GM21528 (cell line): Measurements from ENCODE around the gene PUS1.
"Not testable (repeated sequence)": the region's sequence is repeated elsewhere in the genome, so short reads cannot be mapped to it uniquely, and the experiment has no call there.

Experiments used
- ATAC-seq: cut with Tn5 transposase; IDR thresholded peaks from one replicate; pipeline ENCODE4 v1.9.1; 2021; ENCODE audit warnings: mild to moderate bottlenecking, moderate library complexity; ENCODE audit not compliant: unreplicated experiment, low FRiP score

PUS1 gene

DNA sequence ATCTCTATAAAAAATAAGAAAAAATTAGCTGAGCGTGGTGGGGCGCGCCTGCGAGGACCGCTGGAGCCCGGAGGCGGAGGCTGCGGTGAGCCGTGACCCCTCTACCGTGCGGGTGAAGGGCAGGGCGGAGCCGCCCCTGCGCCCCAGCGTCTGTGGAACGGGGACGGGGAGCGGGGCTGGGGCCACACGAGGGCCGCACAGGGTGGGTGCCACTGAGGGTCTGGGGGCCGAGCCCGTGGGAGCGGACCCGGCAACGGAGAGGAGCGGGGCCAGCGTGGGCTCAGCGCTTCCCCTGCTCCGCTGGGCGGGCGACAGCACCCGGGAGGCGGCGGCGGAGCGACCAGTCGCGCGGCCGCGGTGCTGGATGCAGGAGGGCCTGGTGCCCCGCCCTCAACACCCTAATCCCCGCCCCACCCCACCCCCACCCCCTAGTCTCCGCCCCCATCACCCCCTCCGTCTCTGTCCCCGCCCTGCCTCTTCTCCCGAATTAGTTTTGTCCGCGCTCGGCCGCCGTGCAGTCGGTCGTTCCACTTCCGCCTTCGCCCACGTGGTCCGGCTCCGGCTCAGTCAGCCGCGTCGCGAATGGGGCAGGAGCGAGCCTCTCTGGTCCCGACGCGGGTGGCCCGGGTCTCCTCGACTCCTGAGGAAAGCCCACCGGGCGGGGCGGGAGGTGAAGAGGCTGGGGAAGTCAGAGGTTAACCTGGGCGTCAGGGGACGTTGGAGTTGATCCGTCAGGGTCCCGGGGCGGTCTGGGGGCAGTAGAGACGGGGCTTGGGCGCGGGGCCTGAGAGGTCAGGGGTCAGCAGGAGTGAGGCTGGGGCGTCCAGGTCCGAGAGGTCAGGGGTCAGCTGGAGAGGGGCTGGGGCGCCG is at the start of gene PUS1:
Gene PUS1 (plus strand): TSS at position 566 of the 870 bp plus-strand sequence. CDS start 447 bp downstream, outside the sequence.
- ATAC-seq = peak; percentile 67

DNA sequence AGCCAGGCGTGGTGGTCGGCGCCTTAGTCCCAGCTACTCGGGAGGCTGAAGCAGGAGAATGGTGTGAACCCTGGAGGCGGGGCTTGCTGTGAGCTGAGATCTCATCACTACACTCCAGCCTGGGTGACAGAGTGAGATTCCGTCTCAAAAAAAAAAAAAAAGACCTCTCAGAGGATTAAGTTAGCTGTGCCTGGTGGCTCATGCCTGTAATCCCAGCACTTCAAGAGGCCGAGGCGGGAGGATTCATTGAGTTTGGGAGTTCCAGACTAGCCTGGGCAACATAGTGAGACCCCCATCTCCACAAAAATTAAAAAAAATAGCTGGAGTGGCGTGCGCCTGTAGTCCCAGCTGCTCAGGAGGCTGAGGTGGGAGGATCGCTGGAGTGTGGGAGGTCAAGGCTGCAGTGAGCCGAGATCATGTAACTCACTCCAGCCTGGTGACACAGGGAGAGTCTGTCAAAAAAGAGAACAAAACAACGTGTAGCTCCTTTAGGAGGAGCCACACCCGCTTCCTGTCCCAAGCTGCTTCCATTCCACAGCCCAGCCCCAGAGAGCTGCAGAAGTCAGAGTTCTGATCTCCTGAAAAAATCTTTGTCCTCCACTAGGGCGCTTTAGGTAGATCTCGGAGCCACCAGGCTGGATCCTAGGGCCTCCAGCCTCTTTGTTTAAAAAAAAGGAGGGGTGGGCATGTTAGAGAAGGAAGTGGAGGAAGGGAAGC is 46.1 kb upstream of the PUS1 start:
- ATAC-seq = no peak

DNA sequence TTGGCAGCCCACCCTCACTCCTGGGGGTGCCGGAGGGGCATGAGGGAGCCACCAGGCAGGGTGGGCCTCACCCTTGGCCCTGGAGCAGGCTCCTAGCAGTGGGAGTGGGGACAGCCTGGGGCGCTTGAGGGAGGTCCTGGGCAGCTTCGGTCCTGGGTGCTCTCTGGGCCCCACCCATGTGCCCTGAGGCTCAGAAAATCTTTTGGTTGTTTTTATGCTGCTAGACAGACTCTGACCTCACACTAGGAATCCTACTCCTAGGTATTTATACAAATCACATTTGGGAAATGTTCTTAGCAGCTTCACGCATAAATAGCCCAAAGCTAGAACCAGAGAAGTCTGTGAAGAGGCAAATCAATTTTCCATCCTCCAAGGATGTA is 45.6 kb upstream of the PUS1 start:
- ATAC-seq = no peak

- not testable (repeated sequence) for ATAC-seq
Measured at GRCh38 chr12:131885076-131885475, 44.0 kb upstream of the PUS1 start.

DNA sequence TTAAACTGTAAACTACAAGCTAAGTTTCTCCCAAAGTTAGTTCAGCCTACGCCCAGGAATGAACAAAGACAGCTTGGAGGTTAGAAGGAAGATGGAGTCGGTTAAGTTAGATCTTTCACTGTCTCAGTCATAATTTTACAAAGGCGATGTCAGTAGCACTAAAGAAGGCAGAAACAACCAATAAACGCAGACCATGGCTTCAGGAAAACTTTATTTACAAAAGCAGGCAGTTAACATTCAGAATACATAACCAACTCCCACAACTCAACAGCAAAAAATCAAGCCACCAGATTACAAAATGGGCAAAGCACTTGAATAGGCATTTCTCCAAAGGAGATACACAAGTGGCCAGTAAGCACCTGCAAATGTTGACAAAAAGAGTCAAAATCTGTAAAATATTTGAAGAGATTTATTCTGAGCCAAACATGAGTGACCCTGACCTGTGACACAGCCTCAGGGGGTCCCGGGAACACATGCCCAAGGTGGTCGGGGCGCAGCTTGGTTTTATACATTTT is 43.5 kb upstream of the PUS1 start:
- ATAC-seq = no peak

DNA sequence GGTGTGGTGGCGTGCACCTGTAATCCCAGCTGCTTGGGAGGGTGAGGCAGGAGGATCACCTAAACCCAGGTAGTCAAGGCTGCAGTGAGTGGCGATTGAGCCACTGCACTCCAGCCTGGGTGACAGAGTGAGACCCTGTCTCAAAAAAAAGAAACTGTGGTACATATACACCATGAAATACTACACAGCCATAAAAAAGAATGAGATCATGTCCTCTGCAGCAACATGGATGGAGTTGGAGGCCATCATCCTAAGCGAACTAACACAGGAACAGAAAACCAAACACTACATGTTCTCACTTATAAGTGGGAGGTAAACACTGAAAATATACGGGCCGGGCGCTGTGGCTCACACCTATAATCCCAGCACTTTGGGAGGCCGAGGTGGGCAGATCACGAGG is 37.4 kb upstream of the PUS1 start:
- ATAC-seq = not testable (repeated sequence)

DNA sequence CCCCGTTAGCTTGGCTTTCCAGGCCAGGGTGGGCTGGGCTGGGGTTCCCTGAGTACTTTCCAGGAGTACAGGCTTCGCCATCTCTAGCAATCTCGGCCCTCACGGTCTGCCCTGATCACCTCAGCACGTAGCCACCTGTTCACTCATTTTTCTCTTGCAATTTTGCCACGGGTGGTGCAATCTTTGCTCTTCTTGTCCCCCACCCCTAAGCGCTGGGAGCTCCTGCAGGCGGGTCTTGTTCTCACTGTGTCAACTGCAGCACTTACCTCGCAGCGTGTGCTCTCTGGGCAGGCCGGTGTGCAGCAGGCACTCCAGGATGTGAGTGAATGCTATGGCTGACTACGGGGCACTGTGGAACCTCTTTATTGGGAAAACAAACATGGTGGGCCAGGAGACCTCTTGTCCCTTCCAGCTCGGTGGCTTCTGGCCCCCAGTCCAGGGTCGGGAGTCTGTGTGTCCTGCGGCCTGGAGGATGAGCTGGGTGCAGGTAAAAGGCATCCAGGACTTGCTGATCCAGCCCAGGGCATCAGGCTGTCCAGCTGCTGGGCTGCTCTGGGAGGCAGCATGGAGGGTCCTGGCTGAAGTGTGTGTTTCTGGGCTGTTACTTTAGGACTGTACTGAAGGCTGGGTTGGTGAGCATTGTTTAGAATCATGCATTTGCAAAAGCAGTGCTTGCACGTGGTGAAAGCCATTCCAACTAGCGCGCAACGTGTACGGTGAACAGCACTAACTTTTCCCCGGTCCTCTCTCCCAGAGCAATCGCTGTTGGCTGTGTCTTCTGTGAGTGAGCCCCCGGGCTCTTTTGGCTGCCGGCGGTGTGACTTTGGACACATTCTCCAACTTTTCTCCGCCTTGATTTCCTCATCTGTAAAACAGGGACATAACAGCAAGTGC is 36.1 kb upstream of the PUS1 start:
- no peak for ATAC-seq

DNA sequence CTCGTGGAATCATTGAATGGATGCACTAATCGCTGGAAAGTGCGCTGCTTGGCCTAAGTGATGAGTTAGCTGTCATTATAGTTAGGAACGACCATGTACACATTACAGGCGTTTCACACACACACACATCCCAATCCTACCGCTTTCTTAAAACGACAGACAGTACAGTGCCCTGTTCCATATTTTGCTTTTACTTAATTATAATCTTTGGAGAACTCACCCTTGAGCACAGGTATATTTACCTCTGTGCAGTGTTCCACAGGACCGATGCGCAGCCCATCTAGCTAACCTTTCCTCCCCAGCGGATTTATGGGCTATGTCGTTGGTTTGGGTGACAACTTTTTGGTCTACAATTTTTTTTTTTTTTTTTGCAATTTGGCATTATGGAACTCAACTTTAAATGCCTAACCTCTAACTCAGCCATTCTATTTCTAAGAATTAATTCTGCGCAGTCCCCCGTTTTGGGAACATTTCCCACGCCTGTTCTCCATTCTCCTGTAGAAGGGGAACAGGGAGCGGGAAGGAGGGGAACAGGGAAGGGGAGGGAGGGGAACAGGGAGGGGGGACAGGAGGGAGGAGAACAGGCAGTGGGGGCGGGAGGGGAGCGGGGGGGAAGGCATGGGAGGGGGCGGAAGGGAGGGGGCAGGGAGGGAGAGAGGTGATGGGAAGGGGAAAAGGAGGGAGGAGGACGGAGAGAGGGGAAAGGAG is 35.3 kb upstream of the PUS1 start:
- no peak for ATAC-seq

DNA sequence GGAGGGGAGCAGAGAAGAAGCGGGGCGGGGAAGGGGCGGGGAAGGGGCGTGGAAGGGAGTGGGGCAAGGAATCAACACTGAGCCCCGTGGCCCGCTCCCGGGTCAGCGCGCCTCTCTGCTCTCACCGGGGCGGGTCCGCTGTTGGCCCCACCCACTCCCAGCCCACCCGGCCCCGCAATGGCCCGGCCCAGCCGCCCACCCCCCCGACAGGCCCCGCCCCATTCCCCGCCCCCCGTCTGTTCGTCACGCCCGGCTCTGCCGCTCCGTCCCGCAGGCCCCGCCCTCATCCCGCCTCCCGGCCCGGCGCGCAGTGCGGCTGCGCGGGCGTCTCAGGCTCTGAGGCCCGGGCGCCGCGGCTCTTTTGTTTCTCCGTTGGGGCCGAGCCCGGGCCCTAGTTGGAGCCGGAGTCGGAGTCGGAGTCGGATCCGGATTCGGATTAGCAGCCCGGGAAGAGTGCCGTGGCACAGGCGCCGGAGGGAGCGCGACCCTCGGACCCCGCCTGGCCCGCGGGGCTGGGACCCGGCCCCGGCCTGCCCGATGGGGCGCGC is 34.7 kb upstream of the PUS1 start, which contains the start of gene ULK1:
Gene ULK1 (plus strand): TSS at position 310 of the 548 bp plus-strand sequence. CDS start 380 bp downstream, outside the sequence.
- peak; percentile 77 for ATAC-seq

- ATAC-seq = no peak
Measured at GRCh38 chr12:131894981-131895639, 34.0 kb upstream of the PUS1 start.

DNA sequence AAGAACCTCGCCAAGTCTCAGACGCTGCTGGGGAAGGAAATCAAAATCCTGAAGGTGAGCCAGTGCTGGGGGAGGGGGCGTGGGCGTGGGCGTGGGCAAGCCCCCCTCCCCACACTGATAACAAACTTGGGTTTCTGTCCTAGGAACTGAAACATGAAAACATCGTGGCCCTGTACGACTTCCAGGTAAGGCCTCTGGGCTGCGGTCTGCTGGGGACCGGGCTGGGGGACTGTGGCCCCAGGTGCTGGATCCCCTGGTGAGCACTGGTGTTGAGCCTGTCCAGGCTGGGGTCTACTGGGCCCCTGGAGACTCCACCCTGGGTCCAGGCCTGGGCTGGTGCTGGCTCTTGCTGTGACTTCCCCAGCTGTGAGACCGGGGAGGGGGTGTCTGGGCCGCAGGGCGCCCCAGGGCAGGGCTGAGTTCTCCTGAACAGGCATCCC is 33.4 kb upstream of the PUS1 start:
- peak; percentile 6 for ATAC-seq

- peak; percentile 56 for ATAC-seq
Measured at GRCh38 chr12:131896080-131896810, 32.8 kb upstream of the PUS1 start.

DNA sequence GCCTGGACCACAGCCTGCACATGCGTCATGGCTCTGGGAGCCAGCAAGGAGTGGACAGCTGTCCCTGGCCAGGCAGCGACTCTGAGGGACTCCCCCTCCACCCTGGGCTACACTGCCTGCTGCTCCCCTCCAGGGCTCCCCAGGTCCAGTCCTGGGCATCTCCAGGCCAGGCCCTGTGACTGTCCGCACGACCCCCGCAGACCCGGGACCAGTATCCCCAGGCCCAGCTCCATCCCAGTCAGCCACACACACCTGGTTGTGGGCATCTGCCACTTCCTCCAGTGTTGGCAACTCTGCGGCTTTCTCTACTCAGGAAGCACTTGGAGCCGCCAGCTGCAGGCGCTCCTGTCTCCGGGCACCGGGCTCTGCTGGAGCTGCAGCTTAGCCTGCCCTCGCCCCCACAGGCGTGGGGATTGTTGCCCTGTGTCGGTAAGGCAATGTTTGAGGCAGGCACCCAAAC is 32.2 kb upstream of the PUS1 start:
- ATAC-seq = no peak

- ATAC-seq = no peak
Measured at GRCh38 chr12:131897276-131897675, 31.8 kb upstream of the PUS1 start.

GRCh38 chr12:131897875-131898274 is 31.2 kb upstream of the PUS1 start:
- ATAC-seq = no peak

GRCh38 chr12:131900397-131900796 is 28.7 kb upstream of the PUS1 start:
- no peak for ATAC-seq

DNA sequence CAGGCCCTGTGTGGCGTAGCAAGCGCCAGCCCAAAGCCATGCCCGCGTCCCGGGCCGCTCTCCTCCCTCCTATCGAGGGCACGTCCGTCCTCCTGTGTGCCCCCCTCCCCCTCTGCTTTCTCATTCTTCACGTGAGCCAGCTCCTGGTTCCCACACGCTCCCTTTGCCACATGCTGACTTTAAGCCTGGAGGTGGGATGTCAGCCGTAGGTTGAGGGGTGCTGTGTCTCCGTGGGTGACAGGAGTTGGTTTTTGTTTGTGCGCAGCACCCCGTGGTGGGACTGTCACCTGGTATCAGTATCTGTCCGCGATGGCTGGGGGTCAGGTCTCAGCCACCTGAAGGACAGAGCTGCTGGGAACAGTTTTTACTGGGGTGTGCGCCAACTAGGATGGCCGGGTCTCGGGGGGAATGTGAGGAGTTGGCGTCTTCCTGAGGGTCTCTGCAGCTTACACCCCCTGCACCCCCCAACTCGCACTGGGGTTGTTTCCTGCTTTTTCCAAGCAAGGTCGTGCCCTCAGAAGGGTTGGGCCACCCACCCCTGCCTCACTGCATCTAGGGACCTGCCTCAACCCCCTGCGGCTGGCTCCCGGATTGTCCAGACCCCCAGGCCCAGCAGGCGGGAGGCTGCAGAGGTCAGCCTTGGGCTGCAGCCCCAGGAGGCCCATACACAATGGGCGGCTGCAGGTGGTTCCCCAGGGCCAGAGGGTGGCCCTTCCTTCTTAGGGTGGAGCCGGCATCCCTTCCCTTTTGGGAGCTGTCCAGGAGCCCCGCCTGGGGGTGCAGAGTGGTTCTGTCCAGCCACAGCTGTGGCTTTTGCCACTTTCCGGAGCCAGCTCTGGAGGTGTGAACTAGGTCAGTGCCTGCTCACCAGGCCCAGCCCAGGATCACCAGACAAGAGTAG is 27.4 kb upstream of the PUS1 start:
- no peak for ATAC-seq
